SK-N-SH (cell line): ENCODE measurements around the gene TMEM52B. TPM values are rescaled to one million over a fixed set of nuclear protein-coding genes. Genes with fewer than 3 reads are reported as not detected.
"Not testable (repeated sequence)": the region's sequence is repeated elsewhere in the genome, so short reads cannot be mapped to it uniquely, and the experiment has no call there.

Source experiments
- CTCF ChIA-PET: fragments of 300-600, 350-600 bp; formaldehyde crosslinking; extraction: SDS; loops from one replicate; lab custom pipeline; 2021; lab: Yijun Ruan, JAX
- POLR2A ChIA-PET: fragments of 350-600 bp; sonication (Branson Sonifier 250); formaldehyde crosslinking; extraction: SDS; loops from one replicate; lab custom pipeline; 2020; ENCODE audit warnings: antibody characterized with exemption, inconsistent platforms; lab: Yijun Ruan, JAX
- DNase-seq: peaks from one replicate; pipeline ENCODE4 v3.0.0; 2012
- H2AFZ ChIP-seq: fragments of 200-600 bp; sonication (generic); 2 replicates; pipeline ENCODE4 v1.8.1; 2016; ENCODE audit warnings: antibody characterized with exemption, mild to moderate bottlenecking, low read depth
- H3F3A ChIP-seq: fragments of 200-600 bp; sonication (generic); replicated peaks from 2 replicates; pipeline ENCODE3; 2016; ENCODE audit warnings: antibody characterized with exemption, mild to moderate bottlenecking; ENCODE audit not compliant: insufficient read depth
- H3K27ac ChIP-seq, 2 experiments: fragments of 200-500 bp in 1 of 2; fragments of 200-600 bp in 1 of 2; sonication (Bioruptor generic) in 1 of 2; sonication (generic), shearing (Covaris generic) in 1 of 2; 2 replicates each; pipeline versions ENCODE4 v1.5.1 to v1.6.1; 2014 to 2016; ENCODE audit warnings: low read depth in 2 of 2, inconsistent platforms in 1 of 2, low read length in 1 of 2, mild to moderate bottlenecking in 1 of 2, mixed read lengths in 1 of 2
- H3K27me3 ChIP-seq: fragments of 200-600 bp; sonication (generic), shearing (Covaris generic); 2 replicates; pipeline ENCODE4 v1.6.1; 2016; ENCODE audit warnings: mixed run types; ENCODE audit not compliant: insufficient read depth
- H3K36me3 ChIP-seq, 2 experiments: fragments of 200-500 bp in 1 of 2; fragments of 200-600 bp in 1 of 2; sonication (Bioruptor generic) in 1 of 2; sonication (generic) in 1 of 2; replicated peaks in 1 of 2; 2 replicates each; pipeline versions ENCODE3 to v1.5.1; 2014 to 2016; ENCODE audit warnings: low read length in 1 of 2, mild to moderate bottlenecking in 1 of 2; ENCODE audit not compliant: insufficient read depth in 2 of 2, control insufficient read depth in 1 of 2
- H3K4me1 ChIP-seq, 2 experiments: fragments of 200-500 bp in 1 of 2; fragments of 200-600 bp in 1 of 2; sonication (Bioruptor generic) in 1 of 2; sonication (generic), shearing (Covaris generic) in 1 of 2; 2 replicates each; pipeline versions ENCODE4 v1.5.1 to v1.6.1; 2014 to 2016; ENCODE audit warnings: low read depth in 1 of 2, low read length in 1 of 2, mixed run types in 1 of 2; ENCODE audit not compliant: insufficient read depth in 2 of 2, control insufficient read depth in 1 of 2
- H3K4me2 ChIP-seq: fragments of 200-600 bp; sonication (generic), shearing (Covaris generic); 2 replicates; pipeline ENCODE4 v1.6.1; 2017; ENCODE audit warnings: mixed run types
- H3K4me3 ChIP-seq, 2 experiments: fragments of 200-500 bp in 1 of 2; fragments of 200-600 bp in 1 of 2; sonication (Bioruptor generic) in 1 of 2; sonication (generic), shearing (Covaris generic) in 1 of 2; 2 replicates each; pipeline versions ENCODE4 v1.5.1 to v1.8.1; 2014 to 2016; ENCODE audit warnings: low read depth in 2 of 2, inconsistent platforms in 1 of 2, low read length in 1 of 2, mild to moderate bottlenecking in 1 of 2, mixed read lengths in 1 of 2, moderate library complexity in 1 of 2
- H3K79me2 ChIP-seq: fragments of 200-600 bp; sonication (generic); 2 replicates; pipeline ENCODE4 v1.8.1; 2017; ENCODE audit warnings: mild to moderate bottlenecking; ENCODE audit not compliant: insufficient read depth
- H3K9ac ChIP-seq: fragments of 200-600 bp; sonication (generic); 2 replicates; pipeline ENCODE4 v1.6.1; 2017; ENCODE audit warnings: mixed run types
- H3K9me2 ChIP-seq: fragments of 200-600 bp; sonication (generic); 2 replicates; pipeline ENCODE4 v1.6.1; 2017; ENCODE audit warnings: mixed run types
- H3K9me3 ChIP-seq: fragments of 200-600 bp; sonication (generic); 2 replicates; pipeline ENCODE4 v1.6.1; 2017; ENCODE audit warnings: mixed run types, mild to moderate bottlenecking, moderate library complexity
- H4K20me1 ChIP-seq: fragments of 200-600 bp; sonication (generic); 2 replicates; pipeline ENCODE4 v1.6.1; 2017; ENCODE audit warnings: mild to moderate bottlenecking, mixed run types; ENCODE audit not compliant: insufficient read depth
- CHD2 ChIP-seq: fragments of 150-350 bp; IDR thresholded peaks from 2 replicates; pipeline ENCODE4 v1.6.1; 2018; ENCODE audit warnings: low read length; ENCODE audit not compliant: partially characterized antibody
- MAX ChIP-seq: IDR thresholded peaks from 2 replicates; pipeline ENCODE4 v1.4.0; 2012; ENCODE audit warnings: low read depth
- MXI1 ChIP-seq: IDR thresholded peaks from 2 replicates; pipeline ENCODE4 v1.6.1; 2012; ENCODE audit warnings: mild to moderate bottlenecking, low read depth, low read length, improper control_type of control experiment
- POLR2AphosphoS5 ChIP-seq: IDR thresholded peaks from 2 replicates; pipeline ENCODE4 v1.6.1; 2012; ENCODE audit warnings: low read depth, low read length
- RAD21 ChIP-seq: IDR thresholded peaks from 2 replicates; pipeline ENCODE4 v1.6.1; 2012; ENCODE audit warnings: mild to moderate bottlenecking, low read length
- TCF12 ChIP-seq: IDR thresholded peaks from 2 replicates; pipeline ENCODE4 v1.4.0; 2012
- TEAD4 ChIP-seq: IDR thresholded peaks from 2 replicates; pipeline ENCODE4 v1.4.0; 2012; ENCODE audit warnings: mild to moderate bottlenecking, borderline replicate concordance; ENCODE audit not compliant: insufficient read depth
- WGBS: methylation state at CpG from one replicate; pipeline ENCODE4 v1.1.6; 2017; ENCODE audit warnings: low lambda C conversion rate; 5-methylcytosine and 5-hydroxymethylcytosine counted together
- polyA plus RNA-seq, 3 experiments: library from polyadenylated mRNA; depleted of rRNA; stranded (reverse); fragments of >200 nt; gene quantifications; 2 replicates each; pipeline ENCODE4 v1.2.3, GENCODE V29; 2012

The TMEM52B gene
- polyA plus RNA-seq, 1 of the 3 experiments (the other 2 are of a cell fraction) = not detected

GRCh38 chr12:10214895-10215267 lies 36.0 kb downstream of the TMEM52B start:
- no peak overlapping the region for H3K9ac ChIP-seq
- peaks cover 7% of the 10 kb centered on the region; the same call in 1 of the 2 replicates for H4K20me1 ChIP-seq
- 91% methylated on average over 3 of the region's 3 CpGs for WGBS
- H3K4me3 ChIP-seq = no peak overlapping the region
- no peak for DNase-seq
- no peaks in the 10 kb centered on the region for H3K9me3 ChIP-seq
- H2AFZ ChIP-seq = no peak overlapping the region
- H3K4me1 ChIP-seq = no peaks in the 10 kb centered on the region; a peak in 1 of 4 replicates
- no peaks in the 10 kb centered on the region for H3K79me2 ChIP-seq
- H3K9me2 ChIP-seq = no peaks in the 10 kb centered on the region
- no peaks in the 10 kb centered on the region for H3K36me3 ChIP-seq
- no peak overlapping the region for H3K27ac ChIP-seq
- CTCF ChIA-PET = interaction anchor here (1.0 to 1.1 kb wide), 4 partner anchors 20 to 347 kb away, joined by 3 to 4 read pairs (median 4); no protein-coding TSS in a partner anchor
- peaks cover 3% of the 10 kb centered on the region for H3F3A ChIP-seq
- H3K4me2 ChIP-seq = peak overlapping the region; percentile 88
- POLR2A ChIA-PET = no interaction called here
- TF ChIP-seq CHD2 (no peak), RAD21 (no peak)
- H3K27me3 ChIP-seq = no peaks in the 10 kb centered on the region

GRCh38 chr12:10215436-10215835 lies 36.6 kb downstream of the TMEM52B start:
- Histone ChIP-seq H3K4me3 (no peak overlapping the region), H3K79me2 (no peaks in the 10 kb centered on the region), H4K20me1 (peaks cover 7% of the 10 kb centered on the region; the same call in 1 of the 2 replicates), H3K4me1 (no peaks in the 10 kb centered on the region; a peak in 1 of 4 replicates), H3K27ac (no peak overlapping the region), H2AFZ (no peak overlapping the region), H3K9ac (no peak overlapping the region), H3K27me3 (no peaks in the 10 kb centered on the region), H3K9me3 (no peaks in the 10 kb centered on the region), H3K4me2 (no peak overlapping the region), H3F3A (peaks cover 3% of the 10 kb centered on the region), H3K36me3 (peaks cover 0 to under 1% of the 10 kb centered on the region in 2 experiments), H3K9me2 (no peaks in the 10 kb centered on the region)
- TF ChIP-seq TCF12 (no peak), MXI1 (no peak), POLR2AphosphoS5 (no peak), CHD2 (no peak), MAX (no peak), TEAD4 (no peak)
- 87% methylated on average over 2 of the region's 2 CpGs for WGBS
- CTCF ChIA-PET = interaction anchor here (1.0 kb wide), 1 partner anchor 62 kb away, joined by 4 read pairs; no protein-coding TSS in a partner anchor
- DNase-seq = no peak
- POLR2A ChIA-PET = no interaction called here

GRCh38 chr12:10215946-10216345 lies 37.1 kb downstream of the TMEM52B start:
- H3K79me2 ChIP-seq, CTCF ChIA-PET: not testable (repeated sequence)
- WGBS = 96% methylated on average over 13 of the region's 13 CpGs

More at GRCh38 chr12:10215946-10216345, 37.1 kb downstream of the TMEM52B start:
- H3K4me1 ChIP-seq, H2AFZ ChIP-seq, H3K9me3 ChIP-seq, DNase-seq, H3K9me2 ChIP-seq, H3K9ac ChIP-seq, H4K20me1 ChIP-seq, H3K36me3 ChIP-seq, POLR2A ChIA-PET, H3K27me3 ChIP-seq, H3K27ac ChIP-seq, H3K4me3 ChIP-seq, H3F3A ChIP-seq, H3K4me2 ChIP-seq: not testable (repeated sequence)
